Measurements from ENCODE around the gene ALDOA.

- TF ChIP-seq, protein P1, sequence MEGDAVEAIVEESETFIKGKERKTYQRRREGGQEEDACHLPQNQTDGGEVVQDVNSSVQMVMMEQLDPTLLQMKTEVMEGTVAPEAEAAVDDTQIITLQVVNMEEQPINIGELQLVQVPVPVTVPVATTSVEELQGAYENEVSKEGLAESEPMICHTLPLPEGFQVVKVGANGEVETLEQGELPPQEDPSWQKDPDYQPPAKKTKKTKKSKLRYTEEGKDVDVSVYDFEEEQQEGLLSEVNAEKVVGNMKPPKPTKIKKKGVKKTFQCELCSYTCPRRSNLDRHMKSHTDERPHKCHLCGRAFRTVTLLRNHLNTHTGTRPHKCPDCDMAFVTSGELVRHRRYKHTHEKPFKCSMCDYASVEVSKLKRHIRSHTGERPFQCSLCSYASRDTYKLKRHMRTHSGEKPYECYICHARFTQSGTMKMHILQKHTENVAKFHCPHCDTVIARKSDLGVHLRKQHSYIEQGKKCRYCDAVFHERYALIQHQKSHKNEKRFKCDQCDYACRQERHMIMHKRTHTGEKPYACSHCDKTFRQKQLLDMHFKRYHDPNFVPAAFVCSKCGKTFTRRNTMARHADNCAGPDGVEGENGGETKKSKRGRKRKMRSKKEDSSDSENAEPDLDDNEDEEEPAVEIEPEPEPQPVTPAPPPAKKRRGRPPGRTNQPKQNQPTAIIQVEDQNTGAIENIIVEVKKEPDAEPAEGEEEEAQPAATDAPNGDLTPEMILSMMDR (IDR thresholded peaks at IDR 0.05): no peak
- TF ChIP-seq POLR2AphosphoS5 (IDR thresholded peaks at IDR 0.05) (no peak), POLR2A (IDR thresholded peaks at IDR 0.05) (no peak)
These were observed 38.5 kb downstream of the ALDOA start for GRCh38 chr16:30104090-30104489.
